Ramos (cell line): ENCODE results near the gene SF3B3.
"Not testable (repeated sequence)": the region's sequence is repeated elsewhere in the genome, so short reads cannot be mapped to it uniquely, and the experiment has no call there.

ENCODE experiments used
- in situ Hi-C: fragments of 300-500 bp; cut with MboI; formaldehyde crosslinking; loops from one replicate; pipeline ENCODE4 v1.14.3; 2022; ENCODE audit warnings: low sequenced_read_pairs; ENCODE audit not compliant: unreplicated experiment

The SF3B3 gene

DNA sequence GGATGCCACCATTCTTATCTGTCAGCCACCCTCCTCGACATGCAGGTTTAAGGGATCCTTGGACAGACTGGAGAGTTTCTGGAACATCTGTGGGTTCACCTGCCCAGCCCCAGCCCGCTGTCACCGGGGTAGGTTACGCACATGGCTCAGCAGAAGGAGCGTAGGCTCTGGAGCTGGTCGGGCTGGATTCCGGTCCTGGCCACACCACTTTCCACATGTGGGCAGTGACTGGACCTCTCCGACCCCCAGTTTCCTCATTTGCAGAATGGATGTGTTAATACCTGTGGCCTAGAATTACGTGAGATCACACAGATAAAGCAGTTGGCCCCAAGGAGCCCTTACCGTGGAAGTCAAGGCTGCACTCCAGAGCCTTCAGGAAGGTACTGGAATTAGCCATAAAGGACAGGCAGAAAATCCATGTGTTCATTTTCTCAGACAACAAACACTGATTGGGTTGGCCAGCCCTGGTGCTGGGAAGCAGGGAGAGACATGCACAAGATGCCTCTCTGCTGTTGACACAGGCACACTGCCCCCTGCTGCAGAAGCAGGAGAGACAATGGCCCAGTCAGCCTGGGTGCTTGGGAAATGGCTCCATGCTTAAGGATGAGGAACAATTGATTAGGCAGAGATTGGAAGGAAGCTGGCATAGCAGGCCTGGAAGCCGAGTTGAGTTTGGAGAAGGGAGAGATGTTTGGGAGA, 58.8 kb downstream of the SF3B3 start:
- in situ Hi-C loops, result no loop called here

DNA sequence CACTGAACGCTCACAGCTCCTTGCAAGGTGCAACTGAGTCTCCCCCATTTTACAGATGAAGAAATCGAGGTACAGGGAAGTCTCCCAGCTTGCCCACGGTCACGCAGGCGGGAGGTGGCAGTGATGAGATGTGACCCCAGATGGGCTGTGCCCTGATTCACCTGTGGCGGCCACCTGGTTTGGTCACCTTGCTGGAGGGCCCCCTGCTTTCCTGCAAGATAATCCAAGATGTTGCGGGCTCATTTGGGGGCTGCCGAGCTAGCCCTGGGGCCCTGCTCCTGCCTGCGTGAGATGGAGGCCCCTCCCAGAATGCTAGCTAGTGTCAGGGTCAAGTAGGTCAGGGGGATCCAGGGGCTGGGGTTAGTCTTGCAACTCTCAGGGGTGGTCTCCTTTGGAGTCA, 63.1 kb downstream of the SF3B3 start:
- in situ Hi-C loops, result no loop called here

DNA sequence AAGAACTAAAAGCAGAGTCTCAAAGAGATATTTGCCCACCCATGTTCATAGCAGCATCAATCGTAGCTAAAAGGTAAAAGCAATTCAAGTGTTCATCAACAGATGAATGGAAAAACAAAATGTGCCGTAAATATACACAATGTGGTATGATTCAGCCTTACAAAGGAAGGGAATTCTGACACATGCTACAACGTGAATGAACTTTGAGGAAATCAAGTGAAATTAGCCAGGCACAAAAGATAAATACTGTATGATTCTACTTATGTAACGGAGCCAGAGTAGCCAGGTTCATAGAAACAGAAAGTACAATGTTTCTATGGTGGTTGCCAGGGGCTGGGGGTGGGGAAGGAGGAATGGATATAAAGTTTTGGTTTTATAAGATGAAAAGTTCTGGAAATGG, 64.9 kb downstream of the SF3B3 start:
- in situ Hi-C loops, result no loop called here

DNA sequence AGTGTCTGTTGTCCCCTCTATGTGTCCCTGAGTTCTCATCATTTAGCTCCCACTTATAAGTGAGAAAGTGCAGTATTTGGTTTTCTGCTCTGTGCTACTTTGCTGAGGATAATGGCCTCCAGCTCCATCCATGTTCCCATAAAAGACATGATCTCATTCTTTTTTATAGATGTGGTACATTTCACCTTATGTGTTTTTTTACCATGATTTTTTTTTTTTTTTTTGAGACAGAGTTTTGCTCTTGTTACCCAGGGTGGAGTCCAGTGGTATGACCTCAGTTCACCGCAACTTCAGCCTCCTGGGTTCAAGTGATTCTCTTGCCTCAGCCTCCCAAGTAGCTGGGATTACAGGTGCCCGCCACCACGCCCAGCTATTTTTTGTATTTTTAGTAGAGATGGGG, 65.8 kb downstream of the SF3B3 start:
- in situ Hi-C loops, result not testable (repeated sequence)

DNA sequence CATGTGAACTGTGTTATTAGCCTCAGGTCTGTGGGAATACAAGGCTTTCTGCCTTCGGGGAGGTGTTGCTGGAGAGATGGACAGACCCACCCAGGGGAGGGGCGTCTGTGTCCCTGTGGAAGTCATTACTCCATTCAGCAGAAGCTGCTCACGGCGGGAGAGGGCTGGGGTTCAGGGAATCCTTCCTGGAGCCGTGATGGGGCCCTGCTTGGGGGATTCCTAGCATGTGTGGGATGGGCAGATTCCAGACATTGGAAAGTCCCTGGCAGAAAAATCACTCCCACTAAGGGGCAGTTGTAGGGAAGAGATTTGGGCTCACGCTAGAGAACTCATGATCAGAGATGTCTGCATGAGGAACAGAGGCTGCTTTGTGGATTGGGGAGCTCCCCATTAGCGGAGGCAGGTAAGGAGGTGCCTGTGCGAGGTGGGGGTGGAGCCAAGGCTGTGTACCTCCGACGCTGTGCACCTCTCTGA, 66.4 kb downstream of the SF3B3 start:
- in situ Hi-C loops, result no loop called here

DNA sequence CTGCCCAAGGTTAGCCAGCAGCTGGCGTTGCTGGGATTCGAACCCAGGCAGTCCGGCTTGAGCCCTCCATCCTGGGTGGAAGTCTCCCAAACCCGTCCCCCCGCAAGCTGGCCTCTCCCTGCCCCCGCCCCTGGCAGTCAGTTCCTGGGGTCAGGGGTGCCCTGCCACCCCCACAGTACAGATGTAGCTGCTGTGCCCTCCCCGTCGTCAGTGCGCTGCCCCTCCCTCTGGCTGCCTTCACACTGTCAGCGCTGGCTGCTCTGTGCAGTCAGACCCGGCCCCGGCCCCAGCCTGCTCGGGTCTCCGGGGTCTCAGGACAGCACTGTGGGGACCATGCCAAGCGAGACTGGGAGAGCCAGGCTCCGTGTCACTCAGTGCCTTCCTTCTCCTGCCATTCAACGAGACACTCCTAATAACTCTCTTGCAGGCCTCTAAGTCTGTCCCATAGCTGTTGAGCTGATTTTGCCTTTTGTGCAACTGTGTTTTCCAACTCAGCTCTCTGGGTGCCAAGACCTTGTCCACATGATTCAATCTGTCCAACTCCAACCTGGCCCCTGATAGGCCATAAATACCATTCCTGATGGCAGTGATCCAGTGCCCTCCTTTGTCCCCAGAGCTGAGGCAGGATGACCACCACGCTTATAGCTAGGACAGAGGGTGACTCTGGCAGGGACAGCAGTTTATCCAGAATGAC, 67.3 kb downstream of the SF3B3 start:
- in situ Hi-C loops, result no loop called here

DNA sequence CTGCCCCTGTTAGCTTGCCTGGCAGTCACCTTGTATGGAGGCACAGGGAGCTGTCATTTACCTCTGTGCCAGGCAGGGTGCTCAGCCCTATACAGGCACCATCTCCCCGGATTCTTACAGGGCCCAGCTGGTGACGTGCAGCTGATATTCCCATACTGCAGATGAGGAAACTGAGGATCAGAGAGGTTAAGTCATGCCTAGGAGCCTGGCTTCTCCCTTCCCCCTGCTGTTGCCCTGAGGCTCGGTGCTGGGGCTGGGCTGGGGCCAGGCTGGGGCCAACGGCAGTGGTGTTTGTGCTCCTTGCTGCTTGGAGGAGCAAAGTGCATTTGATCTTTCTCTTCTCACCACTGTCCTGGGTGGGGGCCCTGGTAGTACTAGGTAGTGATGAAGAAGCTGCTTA, 68.0 kb downstream of the SF3B3 start:
- in situ Hi-C loops, result no loop called here

DNA sequence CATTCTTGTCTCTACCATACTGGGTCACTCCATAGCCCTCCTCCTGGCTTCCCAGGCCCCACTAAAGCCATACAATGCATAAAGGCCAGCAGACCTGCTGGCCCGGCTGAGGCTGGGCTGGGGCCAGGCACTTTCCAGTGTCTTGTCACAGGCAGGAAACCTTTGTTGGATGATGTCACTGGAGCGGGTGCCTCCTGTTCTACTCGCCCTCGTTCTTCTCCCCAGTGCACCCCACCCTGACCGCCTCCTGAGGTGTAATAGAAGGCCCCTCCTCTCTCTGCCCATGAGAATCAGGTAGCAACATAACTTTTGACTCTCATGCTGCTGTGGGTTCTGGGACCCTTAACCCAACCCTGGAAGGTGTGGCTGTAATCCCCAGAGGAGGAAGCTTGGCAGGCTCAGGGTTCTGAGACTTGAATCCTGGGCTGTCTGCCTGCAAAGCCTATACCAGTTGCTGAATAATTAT, 68.5 kb downstream of the SF3B3 start:
- in situ Hi-C loops, result no loop called here

DNA sequence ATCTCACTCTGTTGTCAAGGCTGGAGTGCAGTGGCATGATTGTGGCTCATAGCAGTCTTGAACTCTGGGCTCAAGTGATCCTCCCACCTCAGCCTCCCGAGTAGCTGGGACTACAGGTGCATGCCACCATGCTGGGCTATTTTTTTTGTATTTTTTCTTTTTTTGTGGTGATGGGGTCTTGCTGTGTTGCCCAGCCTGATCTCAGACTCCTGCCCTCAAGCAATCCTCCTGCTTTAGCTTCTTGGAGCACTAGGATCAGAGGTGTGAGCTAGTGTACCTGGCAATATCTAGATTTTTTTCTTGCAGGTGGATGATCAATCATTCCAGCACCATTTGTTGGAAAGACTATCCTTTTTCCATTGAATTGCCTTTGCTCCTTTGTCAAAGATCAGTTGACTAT, 69.9 kb downstream of the SF3B3 start:
- in situ Hi-C loops, result no loop called here

DNA sequence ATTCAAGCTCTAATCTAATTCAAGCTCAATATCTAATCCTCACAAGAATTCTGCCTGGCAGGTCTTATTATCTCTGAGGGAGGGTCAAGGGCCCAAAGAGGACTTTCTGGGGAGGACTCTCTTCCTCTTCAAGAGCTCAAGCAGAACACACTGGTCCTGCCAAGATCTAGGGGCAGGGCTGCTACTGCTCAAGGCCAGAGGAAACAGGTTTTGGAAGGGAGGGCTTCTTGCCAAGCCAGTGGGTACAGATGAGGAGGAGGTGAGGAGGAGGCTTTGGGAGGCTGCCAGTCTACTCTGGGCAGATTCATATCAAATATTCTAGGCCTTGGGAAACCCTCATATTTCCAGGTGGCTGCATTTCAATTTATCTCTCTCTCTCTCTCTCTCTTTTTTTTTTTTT, 71.0 kb downstream of the SF3B3 start:
- in situ Hi-C loops, result no loop called here

DNA sequence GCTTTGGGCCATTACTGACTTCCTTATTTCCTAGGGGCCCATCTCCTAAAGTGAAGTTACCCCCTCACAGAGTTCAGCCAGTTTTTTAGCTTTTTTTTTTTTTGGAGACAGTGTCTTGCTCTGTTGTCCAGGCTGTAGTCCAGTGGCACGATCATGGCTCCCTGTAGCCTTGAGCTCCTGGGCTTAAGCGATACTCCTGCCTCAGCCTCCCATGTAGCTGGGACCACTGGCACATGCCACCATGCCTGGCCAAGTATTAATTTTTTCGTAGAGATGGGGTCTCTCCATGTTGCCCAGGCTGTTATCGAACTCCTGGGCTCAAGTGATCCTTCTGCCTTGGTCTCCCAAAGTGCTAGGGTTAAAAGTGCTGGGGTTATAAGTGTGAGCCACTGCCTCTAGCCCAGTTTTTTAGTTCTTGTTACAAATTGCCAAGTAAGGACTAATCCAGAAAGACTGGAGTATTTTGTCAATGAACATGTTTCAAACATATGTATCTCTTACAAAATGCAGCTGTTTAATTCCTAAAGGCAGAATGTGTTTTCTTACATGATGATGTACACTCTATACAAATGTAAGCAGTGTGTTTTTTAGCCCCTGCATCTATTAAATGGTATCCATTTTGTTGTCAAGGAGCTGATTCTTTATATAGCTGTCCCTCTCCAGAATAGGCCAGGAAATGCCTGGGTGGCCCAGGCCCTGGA, 73.7 kb downstream of the SF3B3 start:
- in situ Hi-C loops, result no loop called here

DNA sequence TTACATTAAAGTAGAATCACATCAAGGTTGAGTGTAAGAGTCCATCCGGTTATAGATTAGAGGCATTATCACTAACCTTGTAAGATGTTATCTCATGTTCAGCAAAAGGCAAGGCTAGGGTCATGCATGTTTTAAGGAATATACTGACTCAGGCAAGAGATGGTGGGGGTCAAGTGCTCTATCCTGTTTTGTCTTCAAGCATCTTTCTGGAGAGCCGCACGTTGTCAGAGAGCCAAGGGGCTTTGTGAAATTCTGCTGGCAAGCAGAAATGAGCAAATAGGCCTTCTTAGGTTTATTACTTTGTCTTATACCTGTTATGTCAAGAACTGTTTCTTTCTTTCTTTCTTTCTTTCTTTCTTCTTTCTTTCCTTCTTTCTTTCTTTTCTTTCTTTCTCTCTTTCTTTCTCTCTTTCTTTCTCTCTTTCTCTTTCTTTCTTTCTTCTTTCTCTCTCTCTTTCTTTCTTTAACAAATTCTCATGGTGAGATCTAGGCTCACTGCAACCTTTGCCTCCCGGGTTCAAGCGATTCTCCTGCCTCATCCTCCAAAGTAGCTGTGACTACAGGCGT, 75.4 kb downstream of the SF3B3 start:
- in situ Hi-C loops, result no loop called here

DNA sequence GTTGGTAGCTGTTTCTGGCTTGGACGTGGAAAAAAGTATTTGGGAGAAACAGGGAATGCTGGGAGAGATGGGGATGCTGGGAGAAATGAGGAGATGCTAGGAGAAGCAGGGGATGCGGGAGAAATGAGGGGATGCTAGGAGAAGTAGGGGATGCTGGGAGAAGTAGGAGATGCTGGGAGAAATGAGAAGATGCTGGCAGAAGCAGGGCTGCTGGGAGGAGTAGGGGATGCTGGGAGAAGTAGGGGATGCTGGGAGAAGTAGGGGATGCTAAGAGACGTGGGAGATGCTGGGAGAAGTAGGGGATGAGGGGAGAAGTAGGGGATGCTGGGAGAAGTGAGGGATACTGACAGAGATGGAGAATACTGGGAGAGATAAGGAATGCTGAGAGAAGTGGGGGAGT, 77.1 kb downstream of the SF3B3 start:
- in situ Hi-C loops, result no loop called here

DNA sequence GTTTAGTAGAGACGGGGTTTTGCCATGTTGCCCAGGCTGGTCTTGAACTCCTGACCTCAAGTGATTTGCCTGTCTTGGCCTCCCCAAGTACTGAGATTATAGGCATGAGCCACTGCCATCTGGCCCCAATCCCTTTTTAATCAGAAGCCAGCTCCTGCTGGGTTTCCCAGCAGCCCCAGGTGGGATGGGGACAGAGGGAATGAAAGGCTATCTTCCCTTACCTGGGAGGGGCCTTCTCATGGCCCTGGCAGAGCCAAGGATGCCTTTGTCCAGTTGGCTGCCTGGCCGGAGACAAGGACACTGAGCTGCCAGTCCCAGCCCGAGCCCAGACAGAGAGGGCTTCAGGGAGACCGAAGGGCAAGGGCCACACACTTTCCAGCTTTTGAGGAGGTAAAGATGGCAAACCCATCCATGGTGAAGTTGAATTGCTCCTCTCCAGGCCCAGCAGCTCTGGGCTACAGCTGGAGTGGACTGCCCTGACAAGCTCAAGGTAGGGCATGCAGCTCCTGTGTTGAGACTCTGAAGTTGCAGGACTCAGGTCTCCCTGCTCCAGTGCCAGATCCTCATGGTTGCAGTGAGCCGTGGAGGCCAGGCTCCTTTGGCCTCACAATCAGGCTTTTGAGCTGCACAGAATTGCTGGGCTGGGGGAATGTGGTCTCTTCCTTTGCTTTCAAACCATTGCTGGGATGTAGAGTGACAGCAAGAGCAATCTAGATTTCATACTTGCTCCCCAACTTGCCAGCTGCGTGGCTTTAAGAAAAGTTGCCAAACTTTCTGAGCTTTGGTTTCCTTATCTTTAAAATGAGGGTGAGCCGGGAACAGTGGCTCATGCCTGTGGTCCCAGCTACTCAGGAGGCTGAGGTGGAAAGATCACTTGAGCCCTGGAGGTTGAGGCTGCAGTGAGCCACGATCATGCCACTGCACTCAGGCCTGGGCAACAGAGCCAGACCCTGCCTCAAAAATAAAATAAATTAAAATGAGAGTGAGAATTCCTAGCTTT, 78.3 kb downstream of the SF3B3 start:
- in situ Hi-C loops, result no loop called here

DNA sequence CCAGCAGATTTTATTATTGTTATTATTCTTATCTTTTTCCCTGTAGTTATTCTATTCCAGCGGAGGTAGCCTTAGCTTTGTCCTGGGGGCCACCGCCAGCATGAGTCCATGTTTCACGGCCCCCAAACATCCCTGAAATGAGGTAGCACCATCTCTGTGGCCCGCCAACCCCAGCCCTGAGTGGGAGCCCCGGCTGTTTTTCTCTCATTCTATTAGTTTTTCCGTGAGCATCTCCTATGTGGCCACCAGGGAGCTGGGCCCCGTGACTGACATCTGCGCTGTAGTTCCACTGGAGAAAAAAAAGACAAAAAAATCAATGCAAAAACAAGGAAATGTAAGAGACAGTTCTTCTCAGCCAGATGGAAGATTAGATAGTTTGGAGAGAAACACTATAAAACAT, 79.2 kb downstream of the SF3B3 start:
- in situ Hi-C loops, result no loop called here

DNA sequence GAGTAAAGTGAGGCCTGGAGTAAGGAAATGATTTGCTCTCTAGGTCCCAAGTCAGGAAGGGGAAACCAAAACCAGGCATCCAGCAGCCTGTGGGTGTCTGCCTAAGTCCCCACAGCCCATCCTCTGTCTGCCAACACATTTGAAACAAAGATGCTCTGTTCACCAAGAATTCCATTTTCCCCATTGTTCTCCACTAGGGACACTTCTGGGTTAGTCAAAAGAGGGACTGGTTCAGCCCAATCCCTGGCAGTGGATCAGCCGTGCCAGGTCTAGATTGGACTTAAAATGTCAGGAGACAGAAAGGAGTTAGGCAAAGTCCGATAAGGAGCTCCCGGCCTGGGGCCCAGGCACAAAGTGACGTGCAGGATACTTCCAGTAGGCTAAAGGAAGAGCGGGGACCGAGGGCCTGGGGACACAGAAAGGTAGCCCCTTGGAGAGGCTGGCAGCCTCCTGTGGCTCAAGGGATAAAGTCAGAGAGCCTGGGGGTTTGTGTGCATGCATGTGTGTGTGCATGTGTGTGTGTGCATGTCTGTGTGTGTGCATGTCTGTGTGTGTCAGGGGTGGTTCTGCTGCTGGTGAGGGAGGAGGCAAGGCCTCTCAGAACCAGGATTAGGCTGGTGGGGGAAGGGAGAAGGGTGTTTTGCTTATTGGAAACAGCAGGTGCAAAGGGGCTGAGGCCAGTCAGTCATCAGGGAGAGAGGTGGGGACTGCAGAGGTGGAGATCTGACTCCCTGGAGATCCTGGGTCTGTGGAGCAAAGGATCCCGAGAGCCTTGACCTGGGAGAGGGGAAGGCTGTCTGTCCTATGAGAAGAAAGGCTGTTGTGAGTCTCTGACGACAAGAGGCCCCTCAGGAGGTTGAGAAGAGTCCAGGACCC, 81.0 kb downstream of the SF3B3 start:
- in situ Hi-C loops, result no loop called here

DNA sequence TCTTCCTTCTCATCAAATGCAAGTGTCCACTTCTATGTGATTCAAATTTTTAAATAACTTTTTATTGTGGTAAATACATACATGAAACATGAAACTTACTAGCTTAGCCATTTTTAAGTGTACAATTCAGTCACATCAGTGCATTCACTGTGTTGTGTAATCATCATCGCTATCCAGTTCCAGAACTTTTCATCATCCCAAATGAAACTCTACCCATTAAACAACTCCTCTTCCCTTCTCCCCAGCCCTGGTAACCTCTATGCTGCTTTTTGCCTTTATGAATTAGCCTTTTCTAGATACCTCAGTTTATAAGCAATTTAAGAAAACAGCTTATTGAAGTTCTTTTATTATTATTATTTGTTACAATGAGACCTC, 81.7 kb downstream of the SF3B3 start:
- in situ Hi-C loops, result no loop called here

DNA sequence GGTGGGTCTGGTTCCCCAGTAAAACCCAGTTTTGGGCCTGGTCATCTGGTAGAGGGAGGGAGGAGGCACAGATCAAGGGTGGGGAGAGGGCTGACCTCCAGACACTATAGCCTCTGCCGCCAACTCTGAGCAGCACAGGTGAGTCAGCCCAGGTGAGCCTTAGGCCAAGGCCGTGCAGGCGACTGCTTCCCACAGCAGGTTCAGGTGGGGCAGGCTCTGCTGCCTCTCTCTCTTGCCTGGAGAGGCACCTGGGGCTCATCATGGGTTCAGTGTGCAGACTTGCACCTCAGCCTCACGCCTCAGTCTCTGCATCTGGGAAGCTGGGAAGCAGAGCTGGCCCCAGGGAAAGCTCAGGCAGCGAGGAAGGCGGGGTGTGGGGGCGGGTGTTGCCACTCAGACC, 84.9 kb downstream of the SF3B3 start:
- in situ Hi-C loops, result no loop called here
